HG02678 (cell line): Measurements from ENCODE around the gene CACNA2D2.
"Not testable (repeated sequence)": the region's sequence is repeated elsewhere in the genome, so short reads cannot be mapped to it uniquely, and the experiment has no call there.

Experiments
- ATAC-seq: cut with Tn5 transposase; IDR thresholded peaks from one replicate; pipeline ENCODE4 v1.9.1; 2021; ENCODE audit warnings: mild to moderate bottlenecking, moderate library complexity; ENCODE audit not compliant: unreplicated experiment

Gene CACNA2D2

DNA sequence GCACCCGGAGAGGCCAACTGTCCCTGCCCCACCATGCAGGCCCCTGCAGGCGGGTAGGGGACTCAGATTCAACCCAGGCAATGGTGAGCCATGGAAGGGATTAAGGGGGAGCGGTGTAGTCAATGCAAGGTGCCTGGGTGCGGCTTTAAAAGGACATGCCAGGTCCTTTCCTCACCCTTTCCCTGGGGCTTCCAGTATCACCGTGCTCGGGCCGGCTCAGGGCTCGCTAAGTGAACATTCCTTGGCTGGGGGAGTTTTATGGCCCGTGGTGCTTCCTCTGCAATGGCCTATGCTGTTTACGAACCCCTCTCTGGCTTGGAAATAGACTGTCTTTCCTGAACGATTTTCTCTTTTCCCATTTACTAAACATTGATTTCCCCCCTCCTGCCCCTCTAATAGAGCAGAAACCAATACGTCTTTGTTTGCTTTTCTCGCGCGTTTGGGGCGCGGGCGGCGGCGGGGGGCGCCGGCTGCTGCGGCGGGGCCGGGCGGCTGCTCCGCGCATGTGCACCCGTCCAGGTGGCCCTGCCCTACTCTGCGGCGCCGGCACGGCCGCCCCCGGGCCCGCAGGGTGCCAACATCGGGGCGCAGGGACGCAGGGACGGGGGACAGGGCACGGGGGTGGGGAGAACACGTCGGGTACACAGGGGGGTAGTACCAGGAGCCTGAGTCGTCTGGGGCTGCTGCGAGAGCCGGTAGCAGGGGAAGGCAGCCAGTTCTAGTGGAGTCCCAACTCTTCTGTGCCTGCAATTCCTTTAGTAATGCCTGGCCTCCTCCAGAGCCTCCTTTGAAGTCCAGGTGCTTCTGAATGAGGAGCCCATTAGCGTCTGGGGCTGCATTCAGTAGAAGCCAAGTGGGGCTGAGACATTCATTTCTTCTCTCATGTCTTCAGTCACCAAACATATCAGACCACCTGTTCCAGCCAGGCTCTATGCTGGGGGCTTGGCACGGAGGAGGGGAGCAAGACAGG, 26.9 kb upstream of the CACNA2D2 start:
- ATAC-seq: no peak

DNA sequence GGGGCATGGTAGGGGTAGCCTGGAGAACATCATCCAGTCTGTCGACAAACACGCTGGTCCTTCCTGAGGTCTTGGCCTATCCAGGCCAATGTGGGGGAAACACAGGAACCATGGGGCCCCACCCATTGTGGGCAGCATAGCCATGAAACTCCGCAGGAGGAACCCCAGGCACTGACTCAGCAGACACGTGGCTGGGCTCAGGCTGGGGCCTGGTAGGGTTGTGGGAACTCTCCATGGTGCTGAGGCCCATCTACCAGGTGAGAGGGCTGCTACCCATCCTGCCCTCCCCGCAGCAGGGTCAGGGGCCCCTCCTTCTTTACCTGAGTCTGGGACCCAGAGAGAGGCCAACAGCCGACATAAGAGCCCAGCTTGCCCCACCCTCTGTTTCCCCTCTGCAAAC, 22.6 kb upstream of the CACNA2D2 start:
- ATAC-seq: no peak

DNA sequence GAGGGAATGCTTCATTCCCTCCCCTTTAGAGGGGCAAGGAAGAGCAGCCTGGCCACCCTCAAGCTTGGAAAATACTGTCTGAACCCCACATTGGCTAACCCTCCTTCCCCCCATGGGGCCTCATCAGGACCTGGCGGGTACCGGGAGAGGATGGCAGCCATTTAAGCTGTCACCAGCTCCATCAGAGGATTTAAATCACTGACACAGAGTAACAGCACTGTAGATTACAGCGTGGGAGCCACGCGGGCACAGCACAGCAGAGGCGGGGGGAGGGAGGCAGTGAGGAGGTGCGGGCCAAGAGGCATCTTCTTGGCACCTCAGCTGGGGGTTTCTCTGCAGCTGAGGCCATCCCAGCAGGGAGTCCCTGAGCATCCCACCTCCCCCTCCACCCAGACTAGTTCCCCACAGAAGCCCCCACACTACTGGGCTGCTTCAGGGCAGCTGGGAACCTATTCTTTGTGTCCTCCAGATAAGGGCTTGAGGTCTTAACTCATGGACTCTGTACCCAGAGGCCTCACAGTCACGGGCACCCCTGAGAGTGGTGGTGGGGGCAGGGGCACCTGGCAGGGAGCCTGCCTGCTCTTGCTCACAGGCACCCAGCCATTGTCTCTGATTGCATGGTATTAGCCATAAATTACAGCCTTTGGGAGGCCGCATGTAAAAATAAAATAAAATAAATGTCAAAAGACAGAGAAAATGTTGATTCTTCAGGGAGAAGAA, 21.9 kb upstream of the CACNA2D2 start:
- ATAC-seq: no peak

DNA sequence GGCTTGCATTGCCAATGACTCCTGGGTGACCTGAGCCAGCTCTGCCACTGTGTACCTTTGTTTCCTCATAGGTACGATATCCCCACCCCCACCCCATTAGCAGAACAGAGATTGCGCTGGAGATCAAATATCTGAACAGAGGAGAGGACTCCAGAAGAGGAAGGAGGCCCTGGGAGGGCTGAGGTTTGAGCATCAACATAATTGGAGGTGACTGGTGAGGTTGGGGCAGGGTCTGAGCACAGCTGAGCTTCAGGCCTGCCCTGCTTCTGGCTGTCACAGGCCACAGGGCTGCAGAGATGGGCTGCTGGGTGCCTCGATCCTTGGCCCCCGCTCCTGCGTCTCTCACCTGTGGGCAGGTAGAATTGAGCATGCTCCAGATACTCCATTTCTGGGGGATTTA, 21.3 kb upstream of the CACNA2D2 start:
- ATAC-seq: no peak

DNA sequence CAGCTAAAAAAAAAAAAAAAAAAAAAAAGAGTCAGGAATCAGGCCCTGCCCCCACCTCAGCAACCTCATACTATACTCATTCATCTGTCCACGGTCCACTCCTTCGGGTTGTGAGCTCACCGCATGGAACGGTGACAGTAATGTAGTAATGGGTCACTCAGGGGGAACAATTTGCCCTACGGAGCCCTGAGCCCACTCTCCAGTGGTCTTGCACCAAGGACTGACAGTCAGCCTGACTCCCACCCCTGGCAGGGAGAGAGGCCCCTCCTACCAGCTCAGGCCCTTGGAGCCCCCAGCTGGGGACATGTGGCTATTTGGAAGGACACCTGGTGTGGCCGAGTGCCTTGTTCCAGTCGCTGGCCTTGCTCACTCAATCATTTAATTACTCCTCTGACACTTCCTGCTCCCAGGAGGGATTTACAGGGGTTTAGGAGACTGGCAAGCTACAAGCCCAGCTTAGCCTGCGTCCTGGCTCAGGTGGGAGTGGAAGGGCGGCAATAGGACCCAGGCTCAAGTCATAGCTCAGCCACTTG, 19.9 kb upstream of the CACNA2D2 start:
- ATAC-seq: no peak

DNA sequence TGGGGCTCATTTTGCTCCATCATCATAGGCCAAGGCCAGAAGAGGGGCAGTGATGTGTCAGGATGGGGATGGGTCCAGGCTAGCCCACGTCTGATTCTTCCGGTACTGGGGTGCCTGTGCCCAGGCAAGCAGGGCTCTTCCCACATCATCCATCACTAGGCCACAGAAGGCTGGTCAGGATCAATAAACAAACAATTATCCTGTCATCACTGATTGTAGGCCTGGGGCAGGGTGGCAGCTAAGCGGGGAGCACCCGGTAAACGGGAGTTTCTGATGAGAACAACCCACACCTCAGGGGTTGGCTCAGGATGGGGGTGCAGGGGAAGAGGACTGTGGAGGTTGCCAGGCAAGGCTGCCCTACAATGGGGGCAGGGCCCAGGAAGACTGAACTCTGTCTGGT, 18.1 kb upstream of the CACNA2D2 start:
- no peak for ATAC-seq

DNA sequence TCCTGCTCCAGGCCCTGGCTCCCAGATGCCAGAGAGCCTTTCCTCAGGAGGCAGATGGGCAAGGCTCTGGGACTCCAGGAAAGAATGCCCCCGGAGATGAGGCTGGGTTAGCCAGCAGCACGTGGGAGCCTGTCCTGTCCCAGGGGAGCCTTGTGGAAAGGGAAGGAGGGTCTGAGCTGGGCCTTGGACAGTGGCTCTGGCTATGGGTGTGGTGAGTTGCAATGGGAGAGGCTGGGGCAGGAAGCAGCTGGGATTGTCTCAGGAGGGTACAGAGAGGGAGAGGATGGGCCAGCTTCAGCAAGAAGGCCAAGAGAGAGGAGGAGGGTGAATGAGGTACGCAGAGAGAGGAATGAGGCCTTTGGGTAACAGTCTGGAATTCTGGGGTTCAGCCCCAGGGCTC, 17.4 kb upstream of the CACNA2D2 start:
- ATAC-seq: no peak

DNA sequence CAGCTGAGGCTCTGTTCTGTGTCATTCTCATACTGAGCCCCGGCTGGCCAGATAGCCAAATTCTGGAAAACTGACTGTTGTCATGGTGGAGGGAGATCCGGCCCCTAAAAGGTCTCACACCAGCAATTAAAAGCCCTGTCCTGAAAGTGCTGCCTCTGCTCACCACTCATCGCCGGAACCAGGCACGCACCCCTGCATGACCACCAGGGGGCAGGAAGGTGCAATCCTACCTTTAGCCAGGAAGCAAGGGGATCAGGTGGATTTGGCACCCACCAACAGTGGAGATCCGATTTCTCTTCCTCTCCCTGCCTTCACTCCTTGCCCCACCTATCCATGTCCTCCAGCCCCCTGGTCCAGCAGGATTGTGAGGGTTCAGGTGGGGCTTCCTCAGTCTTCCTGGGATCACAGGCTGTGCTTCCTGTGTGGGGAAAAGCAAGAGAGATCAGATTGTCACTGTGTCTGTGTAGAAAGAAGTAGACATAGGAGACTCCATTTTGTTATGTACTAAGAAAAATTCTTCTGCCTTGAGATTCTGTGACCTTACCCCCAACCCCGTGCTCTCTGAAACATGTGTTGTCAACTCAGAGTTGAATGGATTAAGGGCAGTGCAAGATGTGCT, 16.1 kb upstream of the CACNA2D2 start:
- ATAC-seq: peak; percentile 74

DNA sequence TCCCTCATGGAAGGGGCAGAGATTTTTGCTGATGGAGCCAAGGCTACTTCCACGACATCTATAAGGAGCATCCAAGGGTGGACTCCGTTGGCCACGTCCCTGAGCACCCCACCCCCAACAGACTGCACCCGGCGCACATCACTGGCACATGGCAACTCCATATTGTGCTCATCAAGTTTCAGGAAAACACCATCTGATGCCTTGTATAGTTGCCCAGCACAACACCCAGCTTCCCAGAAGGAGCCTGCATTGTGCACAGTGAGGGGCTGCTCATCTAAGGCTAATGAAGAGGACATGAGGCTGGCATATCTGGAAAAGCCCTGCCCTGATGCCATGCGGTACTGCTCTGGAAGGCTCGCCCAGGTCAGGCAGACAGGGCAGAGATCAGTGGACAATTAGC, 15.0 kb upstream of the CACNA2D2 start:
- no peak for ATAC-seq

DNA sequence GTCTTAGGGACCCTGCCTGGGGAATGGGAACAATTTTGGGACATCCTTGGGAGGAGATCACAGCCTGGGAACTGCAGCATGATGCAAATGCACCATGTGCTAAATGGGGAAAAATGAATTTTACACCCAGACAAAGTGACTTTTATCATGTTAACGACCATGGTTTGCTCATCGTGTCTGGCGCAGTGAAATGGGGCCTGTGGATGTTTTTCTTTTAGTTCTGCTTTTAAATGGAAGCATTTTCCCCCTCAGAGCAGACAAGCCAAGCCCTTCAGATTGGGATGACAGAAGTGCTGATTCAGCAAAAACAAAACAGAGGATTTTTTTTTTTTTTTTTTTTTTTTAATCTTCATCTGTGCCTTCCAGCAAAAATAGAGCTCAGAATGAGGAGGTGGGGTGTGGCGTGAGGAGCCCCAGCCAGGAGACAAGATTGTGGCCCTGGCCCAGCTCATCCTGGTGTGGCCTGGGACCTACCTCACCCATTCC, 14.3 kb upstream of the CACNA2D2 start:
- ATAC-seq: no peak

DNA sequence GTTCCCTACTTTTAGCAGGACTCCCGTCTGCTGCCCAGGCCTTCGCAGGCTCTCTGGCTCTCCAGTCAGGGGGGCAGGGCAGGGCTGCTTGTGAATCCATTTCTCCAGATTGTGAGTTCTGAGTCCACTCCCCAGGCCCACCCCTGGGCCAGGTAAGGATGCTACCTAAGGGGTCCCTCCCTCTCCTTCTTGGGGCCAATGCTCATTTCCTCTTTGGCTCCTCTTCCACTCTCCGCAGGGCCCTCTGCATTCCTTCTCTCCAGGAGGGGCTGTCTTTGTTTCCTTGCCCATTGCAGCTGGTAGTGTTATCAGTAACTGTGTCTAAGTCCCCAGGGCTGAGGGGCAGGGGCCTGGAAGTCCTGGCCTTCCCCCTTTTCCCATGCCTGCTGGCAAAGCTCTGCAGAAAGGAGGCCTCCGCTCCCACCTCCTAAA, 13.0 kb upstream of the CACNA2D2 start:
- ATAC-seq: no peak

DNA sequence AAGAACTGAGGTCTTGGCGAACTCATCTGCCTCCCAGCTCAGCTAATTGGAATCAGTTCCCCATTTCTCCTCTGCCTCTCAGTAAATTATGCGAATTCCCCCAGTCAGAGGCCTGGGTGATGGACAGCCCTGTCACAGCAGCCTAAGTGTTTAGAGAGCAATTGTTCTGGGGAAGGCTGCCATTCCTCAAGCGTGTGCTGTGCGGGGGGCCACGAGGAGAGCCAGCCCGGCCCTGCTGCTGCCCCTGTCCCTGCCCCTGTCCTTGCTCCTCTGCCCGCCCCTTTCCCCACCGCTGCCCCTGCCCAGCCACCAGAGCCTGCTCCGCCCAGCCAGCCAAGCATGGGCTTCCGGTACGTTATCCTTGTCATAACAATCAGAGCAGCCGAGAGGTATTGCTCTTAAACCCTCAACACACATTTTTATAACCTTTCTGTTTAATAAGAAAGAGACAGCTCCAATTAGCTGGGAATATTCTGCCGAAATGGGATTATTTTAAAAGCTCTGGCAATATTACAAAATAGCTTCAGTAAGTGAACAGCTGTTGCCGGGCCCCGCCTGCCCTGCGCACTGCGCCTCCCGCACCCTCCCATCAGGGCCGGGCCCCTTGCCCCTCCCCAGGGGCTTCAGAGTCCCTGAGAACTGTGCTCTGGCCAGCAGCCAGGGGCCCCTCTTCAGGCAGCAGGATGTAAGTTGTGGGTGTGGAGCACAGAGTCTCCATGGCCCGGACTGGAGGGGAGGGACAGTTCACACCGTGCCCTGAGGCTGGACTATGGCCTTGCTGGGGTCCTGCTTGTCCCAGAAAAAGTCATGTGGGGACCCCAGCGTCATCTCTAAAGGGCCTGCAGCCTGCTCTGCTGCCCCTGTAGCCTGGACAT, 12.4 kb upstream of the CACNA2D2 start:
- no peak for ATAC-seq

DNA sequence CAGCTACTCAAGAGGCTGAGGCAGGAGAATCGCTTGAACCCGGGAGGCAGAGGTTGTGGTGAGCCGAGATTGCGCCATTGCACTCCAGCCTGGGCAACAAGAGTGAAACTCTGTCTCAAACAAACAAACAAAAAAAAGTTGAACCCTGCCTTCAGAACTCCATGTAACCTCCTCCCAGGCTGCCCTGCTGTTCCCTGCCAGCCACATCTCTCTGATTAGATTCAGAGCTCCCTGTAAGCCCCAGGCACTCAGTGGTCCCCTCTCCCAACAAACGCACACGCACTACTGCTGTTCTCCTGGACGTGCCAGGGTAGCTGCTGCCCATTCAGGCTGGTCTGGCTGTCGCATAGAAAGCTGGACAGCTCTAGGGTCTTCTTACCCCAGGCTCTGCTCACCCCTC, 9.5 kb upstream of the CACNA2D2 start:
- ATAC-seq: not testable (repeated sequence)

DNA sequence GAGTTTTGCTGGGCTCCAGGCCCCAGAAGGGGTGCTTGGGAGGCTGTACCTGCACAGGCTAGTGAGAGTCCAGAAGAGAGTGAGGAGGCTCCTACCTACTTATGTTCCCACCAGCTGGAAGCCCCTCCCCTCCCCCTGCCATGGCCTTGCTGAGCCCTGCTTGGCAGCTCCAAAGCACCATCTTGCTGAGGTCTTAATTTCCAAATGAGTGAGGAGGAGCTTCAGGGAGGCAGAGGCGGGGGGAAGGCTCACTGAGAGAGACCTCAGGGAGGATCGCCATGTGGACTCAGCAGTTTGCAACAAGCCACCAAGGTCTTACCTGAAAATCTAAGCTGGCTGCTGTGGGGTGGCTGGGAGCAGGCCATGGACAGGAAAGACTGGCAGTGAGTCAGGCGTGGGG, 8.7 kb upstream of the CACNA2D2 start:
- ATAC-seq: no peak

DNA sequence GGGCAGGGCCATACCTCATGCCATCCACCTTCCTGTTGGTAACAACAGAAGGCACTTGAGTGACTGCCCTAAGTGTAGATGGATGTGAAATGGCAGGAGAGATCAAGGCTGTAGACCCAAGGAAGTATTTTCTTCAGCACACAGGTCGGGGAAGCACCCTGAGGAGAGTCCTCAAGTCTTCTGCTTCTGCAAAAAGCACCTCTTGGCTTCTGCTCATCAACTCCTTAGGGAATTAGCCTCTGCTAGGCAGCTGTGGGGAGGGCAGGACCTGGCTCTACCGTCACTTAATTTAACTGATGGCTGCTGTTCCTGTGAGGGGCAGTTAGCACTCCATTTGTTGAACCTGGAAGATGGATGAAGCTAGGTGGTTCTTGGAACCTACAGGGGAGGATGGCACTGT, 6.9 kb upstream of the CACNA2D2 start:
- ATAC-seq: no peak

DNA sequence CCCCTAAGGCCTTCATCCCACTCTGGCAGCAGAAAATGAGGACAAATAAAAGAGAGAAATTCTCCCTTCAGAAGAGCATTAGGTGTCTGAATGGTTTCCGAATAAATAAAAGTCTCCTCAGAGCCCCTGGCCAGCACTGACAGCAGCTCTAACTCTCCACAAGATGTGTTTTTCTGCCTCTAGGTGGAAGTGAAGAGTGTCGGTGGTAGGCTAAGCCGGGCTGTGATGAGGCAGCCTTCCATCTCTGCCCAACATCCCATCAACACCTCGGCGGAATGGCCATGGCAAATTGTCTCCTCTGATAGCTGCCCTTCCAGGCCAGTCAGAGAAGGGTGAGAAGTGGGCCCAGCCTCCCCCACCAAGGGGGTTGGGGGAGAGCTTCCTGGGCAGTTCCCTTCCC, 6.3 kb upstream of the CACNA2D2 start:
- ATAC-seq: no peak

DNA sequence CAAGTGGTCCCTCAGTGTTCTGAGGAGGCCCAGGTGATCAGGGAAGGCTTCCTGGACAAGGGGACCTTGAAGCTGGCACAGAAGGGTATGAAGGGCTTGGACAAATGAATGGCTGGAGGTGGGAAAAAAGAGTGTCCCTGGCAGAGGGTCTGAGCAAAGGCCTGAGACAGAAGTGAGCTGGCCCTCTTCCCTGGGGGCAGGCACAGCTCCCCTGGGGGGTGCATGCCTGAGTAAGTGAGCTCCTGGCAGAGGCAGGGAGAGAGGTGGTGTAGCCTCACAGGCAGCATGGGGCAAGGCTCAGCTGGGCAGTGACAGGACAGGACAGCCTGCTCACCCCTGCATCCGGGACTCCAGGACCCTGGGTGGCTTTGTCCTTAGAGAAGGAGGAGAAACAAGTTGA, 5.4 kb upstream of the CACNA2D2 start:
- ATAC-seq: no peak

DNA sequence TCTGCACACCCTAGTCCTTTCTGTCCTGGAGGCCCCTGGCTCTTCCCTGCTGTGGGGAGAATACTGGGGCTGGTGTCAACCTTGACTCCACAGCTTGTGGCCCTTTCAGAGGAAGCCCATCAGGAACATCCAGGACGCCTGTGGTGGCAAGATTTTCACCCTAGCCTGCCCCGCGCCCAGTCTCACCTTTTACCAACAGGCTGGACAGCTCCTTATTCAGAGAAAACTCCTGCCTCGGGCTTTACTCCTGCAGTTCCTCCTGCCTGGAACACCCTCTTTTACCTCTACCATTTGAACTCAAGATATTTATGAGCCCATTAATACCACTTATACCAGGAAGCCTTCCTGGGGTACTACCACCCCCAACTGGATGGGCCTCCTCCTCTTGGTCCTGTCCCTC, 2.7 kb upstream of the CACNA2D2 start:
- no peak for ATAC-seq

DNA sequence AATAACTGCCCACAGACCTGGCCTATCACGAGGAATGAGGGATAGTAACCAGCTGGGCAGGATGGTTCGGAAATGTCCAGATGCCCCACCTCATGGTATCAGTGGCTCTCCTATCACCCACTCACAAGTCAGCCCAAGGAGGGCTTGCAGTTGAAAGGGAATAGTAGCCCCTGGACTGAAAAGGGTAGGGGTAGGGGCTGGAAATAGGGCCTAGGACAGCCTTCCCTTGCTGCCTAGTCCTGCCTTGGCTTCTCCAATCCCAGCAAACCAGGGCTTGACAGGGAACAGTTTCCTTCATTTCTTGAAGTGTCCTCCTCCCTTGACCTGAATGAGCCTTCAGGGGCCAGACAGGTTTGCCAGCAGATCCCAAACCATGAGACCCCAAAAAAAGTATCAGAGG, 1.2 kb upstream of the CACNA2D2 start:
- ATAC-seq: no peak
